Mucosa of descending colon (tissue), 3 donors: ENCODE measurements around the gene ADAM12. TPM values are rescaled to one million over a fixed set of nuclear protein-coding genes. Genes with fewer than 3 reads are reported as not detected.

Source experiments
- ATAC-seq: fragments of 200-7000 bp; cut with Tn5 transposase; one replicate; pipeline ENCODE4 v1.9.1; 2020; ENCODE audit warnings: mild to moderate bottlenecking, moderate library complexity
- DNase-seq, 3 donors: peaks; one replicate each; pipeline ENCODE4 v3.0.0-alpha.2; 2020
- H3K36me3 ChIP-seq: fragments of 200-600 bp; one replicate; pipeline ENCODE4 v1.8.0; 2021; ENCODE audit warnings: low read depth, mild to moderate bottlenecking
- H3K4me1 ChIP-seq: fragments of 200-600 bp; one replicate; pipeline ENCODE4 v1.8.0; 2021; ENCODE audit warnings: low read depth, mild to moderate bottlenecking
- H3K4me3 ChIP-seq: fragments of 200-600 bp; one replicate; pipeline ENCODE4 v1.8.0; 2021; ENCODE audit warnings: mild to moderate bottlenecking
- H3K9me3 ChIP-seq: fragments of 200-600 bp; one replicate; pipeline ENCODE4 v1.8.0; 2021; ENCODE audit warnings: mild to moderate bottlenecking
- intact Hi-C, 2 donors: fragments of 100-400 bp; cut with DNase I in 1 of 2; cut with micrococcal nuclease in 1 of 2; formaldehyde crosslinking; loops; one replicate each; pipeline versions ENCODE4 v1.11.0 to v1.11.1; 2022; cut with DNase I, micrococcal nuclease
- total RNA-seq, 3 donors: library from RNA; stranded (reverse); fragmentation: NEBNext Ultra II Directional in 2 of 3; extraction: Animal tissue kit (Norgen Biotek cat#: 25700) in 2 of 3; gene quantifications; one replicate each; pipeline versions ENCODE4 v1.2.1 to v1.2.4, GENCODE V29; 2021 to 2023
- TF ChIP-seq, protein P1 (sequence below): fragments of 200-600 bp; IDR thresholded peaks from one replicate; pipeline ENCODE4 v1.8.0; 2022; ENCODE audit warnings: antibody characterized with exemption, mild to moderate bottlenecking
- donor health status: DM: no; HTN: no; CAD: no; lungs with moderate emphysema.
- donor health status: DM: no; HTN: no; CAD: no.
- donor health status: DM: no; HTN: yes; CAD: no.

Gene ADAM12
- total RNA-seq, 3 donors from 2014 or later = 0.20 to 0.89 (median 0.66) TPM

DNA sequence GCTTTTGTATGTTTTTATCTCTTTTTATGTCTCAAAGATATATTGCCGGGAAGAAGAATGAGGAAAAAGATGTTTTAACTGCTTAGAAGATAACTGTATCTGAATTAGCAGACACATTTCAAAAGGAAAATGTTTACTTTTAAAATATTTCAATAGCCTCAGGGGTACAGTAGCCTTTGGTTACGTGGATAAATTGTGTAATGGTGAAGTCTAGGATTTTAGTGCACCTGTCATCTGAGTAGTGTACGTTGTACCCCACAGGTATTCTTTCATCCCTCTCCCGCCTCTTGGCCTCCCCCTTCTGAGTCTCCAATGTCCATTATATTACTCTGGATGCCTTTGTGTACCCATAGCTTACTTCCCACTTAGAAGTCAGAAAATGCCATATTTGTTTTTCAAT, 269.8 kb downstream of the ADAM12 start:
- DNase-seq = no peak
- Histone ChIP-seq H3K4me1 (no peaks in the 10 kb centered on the region), H3K36me3 (no peaks in the 10 kb centered on the region), H3K9me3 (no peaks in the 10 kb centered on the region), H3K4me3 (no peak overlapping the region)
- TF ChIP-seq, protein P1, sequence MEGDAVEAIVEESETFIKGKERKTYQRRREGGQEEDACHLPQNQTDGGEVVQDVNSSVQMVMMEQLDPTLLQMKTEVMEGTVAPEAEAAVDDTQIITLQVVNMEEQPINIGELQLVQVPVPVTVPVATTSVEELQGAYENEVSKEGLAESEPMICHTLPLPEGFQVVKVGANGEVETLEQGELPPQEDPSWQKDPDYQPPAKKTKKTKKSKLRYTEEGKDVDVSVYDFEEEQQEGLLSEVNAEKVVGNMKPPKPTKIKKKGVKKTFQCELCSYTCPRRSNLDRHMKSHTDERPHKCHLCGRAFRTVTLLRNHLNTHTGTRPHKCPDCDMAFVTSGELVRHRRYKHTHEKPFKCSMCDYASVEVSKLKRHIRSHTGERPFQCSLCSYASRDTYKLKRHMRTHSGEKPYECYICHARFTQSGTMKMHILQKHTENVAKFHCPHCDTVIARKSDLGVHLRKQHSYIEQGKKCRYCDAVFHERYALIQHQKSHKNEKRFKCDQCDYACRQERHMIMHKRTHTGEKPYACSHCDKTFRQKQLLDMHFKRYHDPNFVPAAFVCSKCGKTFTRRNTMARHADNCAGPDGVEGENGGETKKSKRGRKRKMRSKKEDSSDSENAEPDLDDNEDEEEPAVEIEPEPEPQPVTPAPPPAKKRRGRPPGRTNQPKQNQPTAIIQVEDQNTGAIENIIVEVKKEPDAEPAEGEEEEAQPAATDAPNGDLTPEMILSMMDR = no peak
- ATAC-seq = no peak
- intact Hi-C loops = no loop called here

DNA sequence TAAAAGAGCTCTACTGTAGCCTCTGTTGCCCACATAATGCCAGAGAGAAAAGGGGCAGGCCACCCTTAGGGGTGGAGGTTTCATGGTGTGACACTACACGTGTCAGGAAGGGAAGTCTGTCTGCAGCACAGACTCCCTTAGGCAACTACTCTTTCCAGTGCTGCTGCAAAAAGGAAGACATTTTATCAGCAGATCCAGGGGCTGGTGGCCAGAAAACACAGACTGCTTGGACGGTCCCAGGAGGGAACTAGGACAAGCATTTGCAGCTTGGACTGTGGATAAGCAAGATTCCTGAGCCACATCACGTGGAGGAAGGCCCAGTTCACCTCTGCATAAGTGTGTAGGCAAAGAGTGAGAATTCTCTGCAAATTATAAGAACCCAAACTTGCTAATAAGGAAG, 271.1 kb downstream of the ADAM12 start:
- ATAC-seq (no peak), DNase-seq (no peak)
- TF ChIP-seq, protein P1 = no peak
- H3K4me1 ChIP-seq = no peaks in the 10 kb centered on the region
- H3K9me3 ChIP-seq = no peaks in the 10 kb centered on the region
- intact Hi-C loops = no loop called here
- no peak overlapping the region for H3K4me3 ChIP-seq
- no peaks in the 10 kb centered on the region for H3K36me3 ChIP-seq

DNA sequence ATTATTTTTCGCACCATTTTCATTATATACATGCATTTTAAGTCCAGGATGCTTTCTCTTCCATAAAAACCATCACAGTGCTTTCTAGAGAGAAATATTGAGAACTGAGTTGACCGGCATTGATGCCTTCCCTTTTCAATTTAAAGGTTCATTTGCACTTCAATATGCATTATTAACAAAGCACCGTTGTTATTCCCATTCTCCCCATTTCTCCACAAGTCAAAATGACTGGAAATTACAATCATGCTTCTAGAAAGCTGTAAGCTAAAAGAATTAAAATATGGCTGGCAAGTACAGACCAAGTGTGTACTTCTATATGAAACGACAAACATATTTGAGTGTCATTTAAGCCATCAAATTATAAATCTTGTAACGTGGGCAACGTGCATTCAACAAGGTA, 272.4 kb downstream of the ADAM12 start:
- Histone ChIP-seq H3K36me3 (no peaks in the 10 kb centered on the region), H3K4me3 (no peak overlapping the region), H3K9me3 (no peaks in the 10 kb centered on the region), H3K4me1 (no peaks in the 10 kb centered on the region)
- DNase-seq = no peak
- TF ChIP-seq, protein P1 = no peak
- intact Hi-C loops = no loop called here
- no peak for ATAC-seq

DNA sequence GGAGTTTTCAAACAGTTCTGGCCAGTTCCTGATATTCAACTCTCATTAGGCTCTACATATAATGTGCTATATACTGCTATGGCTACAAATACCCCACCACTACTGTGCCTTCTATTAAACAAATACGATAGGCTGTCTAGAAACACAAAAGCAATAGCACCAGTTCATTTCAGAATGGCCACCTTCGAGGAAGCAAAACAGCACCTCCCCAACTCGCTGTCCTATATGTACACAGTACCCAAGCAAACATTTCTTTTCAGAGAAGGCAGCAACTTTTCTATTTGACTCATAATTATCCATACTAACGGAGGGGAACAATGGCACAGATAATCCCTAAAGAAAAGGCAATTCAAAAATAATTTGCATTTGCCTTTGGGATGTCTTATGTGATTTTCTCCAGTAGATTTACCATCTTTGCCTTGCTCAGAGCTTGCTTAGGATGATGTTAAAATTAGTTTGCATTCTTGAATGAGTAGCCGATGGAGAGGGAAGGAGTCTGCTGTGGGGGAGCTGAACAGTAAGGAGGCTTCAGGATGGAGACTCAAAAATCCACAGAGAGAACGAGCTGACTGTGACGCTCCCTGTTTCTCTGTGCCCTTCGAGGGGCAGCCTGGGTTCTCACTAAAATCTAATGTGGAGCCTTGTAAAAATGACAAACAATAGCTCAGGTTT, 273.3 kb downstream of the ADAM12 start:
- H3K36me3 ChIP-seq = no peaks in the 10 kb centered on the region
- H3K4me1 ChIP-seq = no peaks in the 10 kb centered on the region
- intact Hi-C loops = no loop called here
- no peak overlapping the region for H3K4me3 ChIP-seq
- H3K9me3 ChIP-seq = no peaks in the 10 kb centered on the region
- no peak for ATAC-seq
- TF ChIP-seq, protein P1 = no peak
- no peak for DNase-seq

DNA sequence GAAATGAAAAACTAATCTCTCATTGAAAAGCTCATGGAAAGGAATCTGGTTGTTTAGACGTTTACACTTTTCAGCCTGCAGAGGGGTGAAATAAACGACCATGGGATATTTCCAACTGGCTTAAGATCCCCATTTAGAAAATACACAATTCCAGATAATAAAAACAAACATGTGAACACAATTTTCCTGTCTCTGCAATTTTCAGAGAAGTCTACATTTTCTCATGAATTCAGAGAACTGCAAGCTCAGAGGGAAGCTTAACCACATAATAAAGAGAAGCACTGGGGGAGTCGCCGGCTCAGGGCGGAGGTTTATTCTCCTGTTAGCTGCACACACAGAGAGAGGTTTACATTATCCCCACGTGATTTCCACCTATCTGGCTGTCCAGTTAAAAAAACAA, 276.8 kb downstream of the ADAM12 start:
- H3K4me3 ChIP-seq = no peak overlapping the region
- DNase-seq = no peak
- no peaks in the 10 kb centered on the region for H3K36me3 ChIP-seq
- TF ChIP-seq, protein P1 = no peak
- ATAC-seq = no peak
- no peaks in the 10 kb centered on the region for H3K9me3 ChIP-seq
- no peaks in the 10 kb centered on the region for H3K4me1 ChIP-seq
- intact Hi-C loops = no loop called here
